ENCODE data around the gene CHP2. TPM values are rescaled to one million over a fixed set of nuclear protein-coding genes. Genes with fewer than 3 reads are reported as not detected.

Gene CHP2
- total and polyA plus RNA-seq, 7 donors, result 0.28 to 385 (median 174) TPM; not detected in 3

GRCh38 chr16:23724096-23724784 is 30.6 kb upstream of the CHP2 start:
- TF ChIP-seq POLR2A (IDR thresholded peaks at IDR 0.05), result no peak
- TF ChIP-seq CTCF (IDR thresholded peaks at IDR 0.05), result no peak
- TF ChIP-seq POLR2AphosphoS5 (IDR thresholded peaks at IDR 0.05), result no peak
- TF ChIP-seq EP300 (IDR thresholded peaks at IDR 0.05), result no peak
- Histone ChIP-seq H3K27me3 (peaks cover 0 to 3% (median 0%) of the 10 kb centered on the region in 3 donors), H3K27ac (no peak overlapping the region), H3K36me3 (no peaks in the 10 kb centered on the region), H3K4me1 (no peaks in the 10 kb centered on the region), H3K4me3 (no peak overlapping the region), H3K9me3 (peaks cover 0 to 6% (median 2%) of the 10 kb centered on the region in 4 donors)
- 82 to 84% methylated on average over 8 of the region's 8 CpGs for WGBS, 2 donors
- intact Hi-C loops (cut with DNase I), result no loop called here
- DNase-seq, result no peak

GRCh38 chr16:23724785-23725131 is 30.1 kb upstream of the CHP2 start:
- Histone ChIP-seq H3K36me3 (no peaks in the 10 kb centered on the region), H3K27me3 (peaks cover 0 to 7% (median 0%) of the 10 kb centered on the region in 3 donors), H3K9me3 (peaks cover 0 to 6% (median 2%) of the 10 kb centered on the region in 4 donors), H3K27ac (no peak overlapping the region), H3K4me1 (no peaks in the 10 kb centered on the region), H3K4me3 (no peak overlapping the region)
- TF ChIP-seq CTCF (IDR thresholded peaks at IDR 0.05) (no peak), POLR2AphosphoS5 (IDR thresholded peaks at IDR 0.05) (no peak), POLR2A (IDR thresholded peaks at IDR 0.05) (no peak), EP300 (IDR thresholded peaks at IDR 0.05) (no peak)
- intact Hi-C loops (cut with DNase I), result no loop called here
- DNase-seq, result no peak
- WGBS, 2 donors, result 74 to 80% methylated on average over 3 of the region's 3 CpGs

- H3K9me3 ChIP-seq, result peaks cover 0 to 6% (median 2%) of the 10 kb centered on the region in 4 donors
- H3K4me3 ChIP-seq, result no peak overlapping the region
- 94 to 96% methylated on average over 3 of the region's 3 CpGs for WGBS, 2 donors
- no peak overlapping the region for H3K27ac ChIP-seq
- peaks cover 0 to 13% (median 0%) of the 10 kb centered on the region in 3 donors for H3K27me3 ChIP-seq
- no peaks in the 10 kb centered on the region for H3K36me3 ChIP-seq
- H3K4me1 ChIP-seq, result no peaks in the 10 kb centered on the region
- intact Hi-C loops (cut with DNase I), result no loop called here
- TF ChIP-seq CTCF (IDR thresholded peaks at IDR 0.05) (no peak), POLR2A (IDR thresholded peaks at IDR 0.05) (no peak), POLR2AphosphoS5 (IDR thresholded peaks at IDR 0.05) (no peak), EP300 (IDR thresholded peaks at IDR 0.05) (no peak)
- DNase-seq, result no peak
Measured at GRCh38 chr16:23726710-23727109, 28.1 kb upstream of the CHP2 start.

GRCh38 chr16:23728112-23728477 is 26.7 kb upstream of the CHP2 start:
- intact Hi-C loops (cut with DNase I), result no loop called here
- no peak for TF ChIP-seq POLR2A (IDR thresholded peaks at IDR 0.05)
- no peak for TF ChIP-seq CTCF (IDR thresholded peaks at IDR 0.05)
- TF ChIP-seq EP300 (IDR thresholded peaks at IDR 0.05), result no peak
- no peak for TF ChIP-seq POLR2AphosphoS5 (IDR thresholded peaks at IDR 0.05)
- WGBS, 2 donors, result 47 to 62% methylated on average over 10 of the region's 10 CpGs
- no peak for DNase-seq
- Histone ChIP-seq H3K9me3 (peaks cover 0 to 2% (median 0%) of the 10 kb centered on the region in 4 donors), H3K4me3 (no peak overlapping the region), H3K27me3 (peaks cover 0 to 13% (median 0%) of the 10 kb centered on the region in 3 donors), H3K27ac (no peak overlapping the region), H3K4me1 (no peaks in the 10 kb centered on the region), H3K36me3 (no peaks in the 10 kb centered on the region)

All from sigmoid colon (tissue), 7 donors.